PC-9 (cell line): ENCODE data around the gene PIK3R1. TPM values are rescaled to one million over a fixed set of nuclear protein-coding genes. Genes with fewer than 3 reads are reported as not detected.

ENCODE experiments used
- BruUV-seq: library from RNA; stranded (reverse); fragments of 400-500 nt; replicated peaks from 2 replicates; lab custom pipeline; 2021; lab: Mats Ljungman, UMichigan
- CTCF ChIA-PET: fragments of 300-600 bp; sonication (Branson Sonifier 250); formaldehyde crosslinking; loops from one replicate; lab custom pipeline; 2022; ENCODE audit warnings: antibody characterized with exemption; lab: Charles Lee
- POLR2A ChIA-PET: fragments of 300-600 bp; sonication (Branson Sonifier 250); formaldehyde crosslinking; loops from one replicate; lab custom pipeline; 2022; ENCODE audit warnings: antibody characterized with exemption; ENCODE audit not compliant: unreplicated experiment; lab: Charles Lee
- DNase-seq, 2 experiments: peaks; one replicate each; pipeline versions ENCODE4 v3.0.0 to v3.0.0-alpha.2; 2015 to 2022; ENCODE audit warnings: mixed read lengths in 1 of 2
- H2AFZ ChIP-seq: fragments of 200-600 bp; sonication (generic); 2 replicates; pipeline ENCODE4 v1.8.1; 2017; ENCODE audit warnings: antibody characterized with exemption
- H3F3A ChIP-seq: fragments of 200-600 bp; sonication (generic); 2 replicates; pipeline ENCODE4 v1.8.1; 2017; ENCODE audit warnings: antibody characterized with exemption, mild to moderate bottlenecking, low read depth; ENCODE audit not compliant: insufficient read depth
- H3K27ac ChIP-seq: fragments of 200-600 bp; sonication (generic); 2 replicates; pipeline ENCODE4 v1.6.1; 2016; ENCODE audit warnings: mixed run types
- H3K27me3 ChIP-seq: fragments of 200-600 bp; sonication (generic); 2 replicates; pipeline ENCODE4 v1.6.1; 2016; ENCODE audit warnings: low read depth, mixed run types; ENCODE audit not compliant: insufficient read depth
- H3K36me3 ChIP-seq: fragments of 200-600 bp; sonication (generic); 2 replicates; pipeline ENCODE4 v1.6.1; 2016; ENCODE audit warnings: low read depth, mixed run types
- H3K4me1 ChIP-seq: fragments of 200-600 bp; sonication (generic); replicated peaks from 2 replicates; pipeline ENCODE4 v1.6.1; 2016; ENCODE audit warnings: mixed run types; ENCODE audit not compliant: insufficient read depth
- H3K4me2 ChIP-seq: fragments of 200-600 bp; sonication (generic); 2 replicates; pipeline ENCODE4 v1.6.1; 2017; ENCODE audit warnings: mixed run types
- H3K4me3 ChIP-seq: fragments of 200-600 bp; sonication (generic); 2 replicates; pipeline ENCODE4 v1.6.1; 2016; ENCODE audit warnings: mixed run types
- H3K79me2 ChIP-seq: fragments of 200-600 bp; sonication (generic); 2 replicates; pipeline ENCODE4 v1.6.1; 2017; ENCODE audit warnings: low read depth, mixed run types
- H3K9me2 ChIP-seq: fragments of 200-600 bp; sonication (generic); 2 replicates; pipeline ENCODE4 v1.8.1; 2017; ENCODE audit warnings: mild to moderate bottlenecking; ENCODE audit not compliant: insufficient read depth
- H3K9me3 ChIP-seq: fragments of 200-600 bp; sonication (generic); 2 replicates; pipeline ENCODE4 v1.8.1; 2016; ENCODE audit warnings: low read depth; ENCODE audit not compliant: insufficient read depth
- H4K20me1 ChIP-seq: fragments of 200-600 bp; sonication (generic); 2 replicates; pipeline ENCODE4 v1.8.1; 2017; ENCODE audit not compliant: insufficient read depth
- EZH2 ChIP-seq: fragments of 200-600 bp; sonication (generic); IDR thresholded peaks from 2 replicates; pipeline ENCODE4 v1.8.0; 2017; ENCODE audit warnings: antibody characterized with exemption, low read depth
- intact Hi-C: fragments of 100-400 bp; cut with micrococcal nuclease; formaldehyde crosslinking; loops from one replicate; pipeline ENCODE4 v1.10.0; 2022; ENCODE audit not compliant: unreplicated experiment
- total RNA-seq: library from RNA; stranded (reverse); gene quantifications from 2 replicates; pipeline ENCODE4 v1.2.3, GENCODE V29; 2021
- TF ChIP-seq, protein P1 (sequence below): fragments of 200-600 bp; sonication (generic); conservative IDR thresholded peaks from 2 replicates; pipeline ENCODE4 v1.6.1; 2017; ENCODE audit warnings: mixed run types, antibody characterized with exemption, mild to moderate bottlenecking, moderate library complexity

The PIK3R1 gene
- total RNA-seq, 1 experiment from 2014 or later: 15.9 TPM

DNA sequence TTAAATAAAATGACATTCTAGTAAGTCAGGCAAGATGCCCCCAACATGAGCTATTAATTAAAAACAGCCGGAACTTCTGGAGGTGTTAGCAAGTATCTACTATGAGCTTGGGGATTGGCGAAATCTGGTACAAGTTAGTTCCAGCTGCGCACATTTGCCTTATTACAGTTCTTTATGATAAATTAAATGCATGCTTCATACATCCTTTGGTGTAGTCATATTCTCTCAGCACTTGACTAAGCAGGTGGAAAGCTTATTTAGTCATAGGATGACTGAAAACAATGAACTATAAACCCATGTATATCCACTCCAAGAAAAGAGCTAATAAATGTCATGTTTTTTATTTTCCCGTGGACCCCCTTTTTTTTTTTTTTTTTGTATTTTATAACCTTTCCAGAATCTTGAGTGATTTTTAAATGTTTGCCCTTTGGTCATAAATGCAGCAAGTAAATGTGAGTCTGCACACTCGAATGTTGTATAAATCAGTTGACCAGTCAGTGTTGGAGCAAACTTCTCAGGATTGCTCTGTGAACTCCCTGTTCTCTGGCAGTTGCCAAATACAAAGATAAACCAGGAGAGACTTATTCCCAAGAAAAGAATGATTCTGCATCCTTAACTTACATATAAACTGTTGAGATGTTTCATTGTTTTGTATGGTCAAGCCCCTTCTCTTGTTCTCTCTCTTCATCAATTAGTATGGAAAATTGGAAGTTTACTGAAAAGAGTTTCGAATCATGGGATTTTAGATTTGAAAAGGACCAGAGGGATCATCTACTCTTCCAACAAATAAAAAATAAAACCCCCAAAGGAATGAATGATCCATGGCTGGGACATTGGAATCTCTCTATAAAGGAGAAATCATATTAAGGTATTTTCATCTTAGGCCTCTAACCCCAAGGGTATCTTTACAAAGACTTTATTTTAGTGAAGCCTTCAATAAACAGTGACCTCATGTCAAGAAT lies 38.3 kb downstream of the PIK3R1 start:
- H3K4me1 ChIP-seq: no peaks in the 10 kb centered on the region
- H4K20me1 ChIP-seq: 0 out of 2 replicates have a peak, but pooled peaks cover 4% of the 10 kb centered on the region
- intact Hi-C loops: loop anchor here (2.0 to 5.0 kb wide), 3 partner anchors 762 to 1442 kb away; no protein-coding TSS in a partner anchor
- no peaks in the 10 kb centered on the region for H3K9me3 ChIP-seq
- H3K4me2 ChIP-seq: no peak overlapping the region
- no peak overlapping the region for H3K27ac ChIP-seq
- H3K27me3 ChIP-seq: no peaks in the 10 kb centered on the region
- BruUV-seq: no TSS peak
- ChIA-PET POLR2A (no interaction called here), CTCF (interaction anchor here (0.6 to 1.4 kb wide), 2 partner anchors 37 to 987 kb away, joined by 4 to 7 read pairs; no protein-coding TSS in a partner anchor)
- H3F3A ChIP-seq: no peaks in the 10 kb centered on the region
- H3K4me3 ChIP-seq: no peak overlapping the region
- TF ChIP-seq EZH2: no peak
- TF ChIP-seq, protein P1, sequence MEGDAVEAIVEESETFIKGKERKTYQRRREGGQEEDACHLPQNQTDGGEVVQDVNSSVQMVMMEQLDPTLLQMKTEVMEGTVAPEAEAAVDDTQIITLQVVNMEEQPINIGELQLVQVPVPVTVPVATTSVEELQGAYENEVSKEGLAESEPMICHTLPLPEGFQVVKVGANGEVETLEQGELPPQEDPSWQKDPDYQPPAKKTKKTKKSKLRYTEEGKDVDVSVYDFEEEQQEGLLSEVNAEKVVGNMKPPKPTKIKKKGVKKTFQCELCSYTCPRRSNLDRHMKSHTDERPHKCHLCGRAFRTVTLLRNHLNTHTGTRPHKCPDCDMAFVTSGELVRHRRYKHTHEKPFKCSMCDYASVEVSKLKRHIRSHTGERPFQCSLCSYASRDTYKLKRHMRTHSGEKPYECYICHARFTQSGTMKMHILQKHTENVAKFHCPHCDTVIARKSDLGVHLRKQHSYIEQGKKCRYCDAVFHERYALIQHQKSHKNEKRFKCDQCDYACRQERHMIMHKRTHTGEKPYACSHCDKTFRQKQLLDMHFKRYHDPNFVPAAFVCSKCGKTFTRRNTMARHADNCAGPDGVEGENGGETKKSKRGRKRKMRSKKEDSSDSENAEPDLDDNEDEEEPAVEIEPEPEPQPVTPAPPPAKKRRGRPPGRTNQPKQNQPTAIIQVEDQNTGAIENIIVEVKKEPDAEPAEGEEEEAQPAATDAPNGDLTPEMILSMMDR: no peak
- no peak for DNase-seq
- no peaks in the 10 kb centered on the region for H3K36me3 ChIP-seq
- H3K79me2 ChIP-seq: no peaks in the 10 kb centered on the region
- H2AFZ ChIP-seq: no peak overlapping the region
- no peaks in the 10 kb centered on the region for H3K9me2 ChIP-seq

DNA sequence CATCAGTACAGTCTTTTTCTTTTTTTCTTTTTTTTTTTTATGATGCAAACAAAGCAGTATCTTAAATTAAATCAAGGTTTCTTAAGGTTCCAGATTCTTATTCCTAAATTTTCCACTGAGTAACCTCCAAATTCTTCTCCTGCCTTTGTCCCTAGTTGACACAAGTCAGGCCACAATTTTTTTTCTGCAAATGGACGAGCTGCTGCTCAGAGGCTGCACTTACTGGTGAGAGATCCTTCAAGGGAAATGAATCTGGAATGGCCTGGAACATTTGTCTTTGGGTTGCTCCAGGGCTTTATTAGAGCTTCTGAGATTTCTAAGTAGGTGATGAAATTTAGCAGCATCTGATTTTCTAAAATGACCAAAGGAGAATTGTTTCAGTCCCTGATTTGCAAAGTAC lies 39.3 kb downstream of the PIK3R1 start:
- Histone ChIP-seq H3K27me3 (no peaks in the 10 kb centered on the region), H3K36me3 (no peaks in the 10 kb centered on the region), H3K4me2 (no peak overlapping the region), H3K9me3 (no peaks in the 10 kb centered on the region), H3K27ac (no peak overlapping the region), H3K79me2 (no peaks in the 10 kb centered on the region), H3F3A (no peaks in the 10 kb centered on the region), H4K20me1 (0 out of 2 replicates have a peak, but pooled peaks cover 4% of the 10 kb centered on the region), H3K9me2 (no peaks in the 10 kb centered on the region), H3K4me3 (no peak overlapping the region), H3K4me1 (no peaks in the 10 kb centered on the region), H2AFZ (no peak overlapping the region)
- ChIA-PET CTCF (interaction anchor here (0.5 kb wide), 1 partner anchor 1945 kb away, joined by 3 read pairs; no protein-coding TSS in a partner anchor), POLR2A (no interaction called here)
- TF ChIP-seq, protein P1: no peak
- TF ChIP-seq EZH2: no peak
- no peak for DNase-seq
- intact Hi-C loops: loop anchor here (5.0 kb wide), 2 partner anchors 763 to 1443 kb away; no protein-coding TSS in a partner anchor
- no TSS peak for BruUV-seq

DNA sequence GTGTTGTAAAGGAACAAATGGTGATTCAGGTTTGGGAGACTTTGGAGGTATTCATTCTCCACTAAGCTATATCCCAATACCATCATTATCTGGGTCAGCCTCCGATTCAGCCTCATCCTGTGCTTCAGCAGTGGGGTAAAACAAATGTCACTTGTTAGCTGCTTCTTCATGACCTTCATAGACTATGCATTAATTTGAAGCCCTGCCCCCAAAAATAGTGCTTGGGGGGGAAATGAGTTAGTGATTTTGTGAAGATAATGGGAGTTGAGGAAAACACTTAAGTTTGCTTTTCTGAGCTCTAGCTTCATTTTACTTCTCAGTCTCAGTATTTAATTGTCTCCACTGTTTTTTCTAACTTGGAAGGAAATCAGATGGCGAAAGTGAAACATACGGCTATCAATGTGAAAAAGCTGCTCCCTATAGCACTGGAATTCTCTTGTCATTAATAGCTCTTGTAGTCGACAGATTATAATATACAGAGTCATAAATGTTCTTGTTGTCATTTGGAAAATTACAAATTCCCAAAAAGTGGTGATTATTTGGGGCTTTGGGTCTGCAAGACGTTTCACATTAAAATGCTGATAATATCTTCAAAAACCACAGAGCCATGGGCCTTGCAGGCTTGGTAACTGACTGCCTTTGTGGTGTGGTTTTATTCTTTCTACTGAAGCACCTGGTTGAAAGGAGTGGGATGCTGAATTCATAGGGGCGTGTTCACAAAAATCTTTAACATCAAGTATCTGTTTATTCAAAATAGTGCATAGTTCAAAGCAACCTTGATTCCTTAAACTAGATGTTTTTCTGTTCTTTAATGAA lies 40.0 kb downstream of the PIK3R1 start:
- H3K9me2 ChIP-seq: no peaks in the 10 kb centered on the region
- BruUV-seq: no TSS peak
- 0 out of 2 replicates have a peak, but pooled peaks cover 4% of the 10 kb centered on the region for H4K20me1 ChIP-seq
- H3K4me2 ChIP-seq: no peak overlapping the region
- no peak for DNase-seq
- no peak overlapping the region for H3K4me3 ChIP-seq
- no peak overlapping the region for H3K27ac ChIP-seq
- POLR2A ChIA-PET: no interaction called here
- TF ChIP-seq EZH2: no peak
- intact Hi-C loops: no loop called here
- CTCF ChIA-PET: interaction anchor here (0.6 kb wide), 1 partner anchor 17 kb away, joined by 4 read pairs; no protein-coding TSS in a partner anchor
- no peak overlapping the region for H2AFZ ChIP-seq
- H3K4me1 ChIP-seq: no peaks in the 10 kb centered on the region
- no peaks in the 10 kb centered on the region for H3F3A ChIP-seq
- H3K36me3 ChIP-seq: no peaks in the 10 kb centered on the region
- H3K27me3 ChIP-seq: no peaks in the 10 kb centered on the region
- no peaks in the 10 kb centered on the region for H3K9me3 ChIP-seq
- no peaks in the 10 kb centered on the region for H3K79me2 ChIP-seq
